ENCODE data around the gene SMYD3. TPM values are rescaled to one million over a fixed set of nuclear protein-coding genes. Genes with fewer than 3 reads are reported as not detected.

SMYD3 gene
- total and polyA plus RNA-seq, 4 donors: 10.5 to 40.1 (median 32.5) TPM

- Histone ChIP-seq H3K4me3 (no peak overlapping the region), H3K36me3 (ENCODE audit: control insufficient read depth in 4 of 4, insufficient read depth in 4 of 4, low read length in 4 of 4) (peaks cover 0 to 1% (median 0%) of the 10 kb centered on the region in 4 donors), H3K27me3 (ENCODE audit: control insufficient read depth in 3 of 3, insufficient read depth in 3 of 3, low read length in 2 of 3) (no peaks in the 10 kb centered on the region), H3K4me1 (ENCODE audit: control insufficient read depth in 5 of 5, insufficient read depth in 5 of 5, low read length in 5 of 5) (no peaks in the 10 kb centered on the region), H3K9me3 (ENCODE audit: control insufficient read depth in 4 of 4, insufficient read depth in 3 of 4, low read length in 3 of 4) (peaks cover 0 to 3% (median 0%) of the 10 kb centered on the region in 4 donors), H3K27ac (ENCODE audit: low read depth in 1 of 2, low read length in 1 of 2) (no peak overlapping the region), H3K9ac (ENCODE audit: insufficient read depth in 1 of 2, low read length in 2 of 2) (no peak overlapping the region)
- 96% methylated on average over 2 of the region's 2 CpGs for WGBS, 2 donors
- DNase-seq (no peak), ATAC-seq (ENCODE audit: insufficient read depth, low FRiP score) (no peak)
- TF ChIP-seq CTCF (IDR thresholded peaks at IDR 0.05; ENCODE audit: control extremely low read depth, extremely low read depth): no peak
Observed at GRCh38 chr1:245915841-245916240, 591.2 kb downstream of the SMYD3 start.

GRCh38 chr1:245915406-245915805 lies 591.7 kb downstream of the SMYD3 start:
- DNase-seq (no peak), ATAC-seq (ENCODE audit: insufficient read depth, low FRiP score) (no peak)
- H3K9me3 ChIP-seq (ENCODE audit: control insufficient read depth in 4 of 4, insufficient read depth in 3 of 4, low read length in 3 of 4): peaks cover 0 to 3% (median 0%) of the 10 kb centered on the region in 4 donors
- 96 to 98% methylated on average over 5 of the region's 5 CpGs for WGBS, 2 donors
- no peak overlapping the region for H3K9ac ChIP-seq (ENCODE audit: insufficient read depth in 1 of 2, low read length in 2 of 2)
- H3K36me3 ChIP-seq (ENCODE audit: control insufficient read depth in 4 of 4, insufficient read depth in 4 of 4, low read length in 4 of 4): peaks cover 0 to 1% (median 0%) of the 10 kb centered on the region in 4 donors
- no peak overlapping the region for H3K4me3 ChIP-seq
- no peak overlapping the region for H3K27ac ChIP-seq (ENCODE audit: low read depth in 1 of 2, low read length in 1 of 2)
- H3K4me1 ChIP-seq (ENCODE audit: control insufficient read depth in 5 of 5, insufficient read depth in 5 of 5, low read length in 5 of 5): no peaks in the 10 kb centered on the region
- no peak for TF ChIP-seq CTCF (IDR thresholded peaks at IDR 0.05; ENCODE audit: control extremely low read depth, extremely low read depth)
- H3K27me3 ChIP-seq (ENCODE audit: control insufficient read depth in 3 of 3, insufficient read depth in 3 of 3, low read length in 2 of 3): no peaks in the 10 kb centered on the region

- no peak for ATAC-seq (ENCODE audit: insufficient read depth, low FRiP score)
- no peak overlapping the region for H3K27ac ChIP-seq (ENCODE audit: low read depth in 1 of 2, low read length in 1 of 2)
- peaks cover 0 to 3% (median 0%) of the 10 kb centered on the region in 4 donors for H3K36me3 ChIP-seq (ENCODE audit: control insufficient read depth in 4 of 4, insufficient read depth in 4 of 4, low read length in 4 of 4)
- TF ChIP-seq CTCF (IDR thresholded peaks at IDR 0.05; ENCODE audit: control extremely low read depth, extremely low read depth): no peak
- peaks cover 0 to 2% (median 0%) of the 10 kb centered on the region in 4 donors for H3K9me3 ChIP-seq (ENCODE audit: control insufficient read depth in 4 of 4, insufficient read depth in 3 of 4, low read length in 3 of 4)
- no peaks in the 10 kb centered on the region for H3K27me3 ChIP-seq (ENCODE audit: control insufficient read depth in 3 of 3, insufficient read depth in 3 of 3, low read length in 2 of 3)
- no peak overlapping the region for H3K4me3 ChIP-seq
- DNase-seq: no peak
- H3K9ac ChIP-seq (ENCODE audit: insufficient read depth in 1 of 2, low read length in 2 of 2): no peak overlapping the region
- H3K4me1 ChIP-seq (ENCODE audit: control insufficient read depth in 5 of 5, insufficient read depth in 5 of 5, low read length in 5 of 5): no peaks in the 10 kb centered on the region
Observed at GRCh38 chr1:245908543-245908942, 598.5 kb downstream of the SMYD3 start.

GRCh38 chr1:245906207-245906606 lies 600.9 kb downstream of the SMYD3 start:
- no peak for DNase-seq
- no peaks in the 10 kb centered on the region for H3K4me1 ChIP-seq (ENCODE audit: control insufficient read depth in 5 of 5, insufficient read depth in 5 of 5, low read length in 5 of 5)
- H3K27me3 ChIP-seq (ENCODE audit: control insufficient read depth in 3 of 3, insufficient read depth in 3 of 3, low read length in 2 of 3): no peaks in the 10 kb centered on the region
- ATAC-seq (ENCODE audit: insufficient read depth, low FRiP score): no peak
- TF ChIP-seq CTCF (IDR thresholded peaks at IDR 0.05; ENCODE audit: control extremely low read depth, extremely low read depth): no peak
- H3K9me3 ChIP-seq (ENCODE audit: control insufficient read depth in 4 of 4, insufficient read depth in 3 of 4, low read length in 3 of 4): peaks cover 0 to 2% (median under 1%) of the 10 kb centered on the region in 4 donors
- H3K4me3 ChIP-seq: no peak overlapping the region
- no peak overlapping the region for H3K27ac ChIP-seq (ENCODE audit: low read depth in 1 of 2, low read length in 1 of 2)
- H3K9ac ChIP-seq (ENCODE audit: insufficient read depth in 1 of 2, low read length in 2 of 2): no peak overlapping the region
- WGBS, 2 donors: 96% methylated on average over 1 of the region's 1 CpG
- peaks cover 0 to 3% (median 0%) of the 10 kb centered on the region in 4 donors for H3K36me3 ChIP-seq (ENCODE audit: control insufficient read depth in 4 of 4, insufficient read depth in 4 of 4, low read length in 4 of 4)
